ENCODE measurements around the gene MAGI1. TPM values are rescaled to one million over a fixed set of nuclear protein-coding genes. Genes with fewer than 3 reads are reported as not detected.

MAGI1 gene
- total RNA-seq, 1 donor from 2014 or later: 5.0 TPM

GRCh38 chr3:65873869-65874268, 164.8 kb downstream of the MAGI1 start:
- TF ChIP-seq, protein P1, sequence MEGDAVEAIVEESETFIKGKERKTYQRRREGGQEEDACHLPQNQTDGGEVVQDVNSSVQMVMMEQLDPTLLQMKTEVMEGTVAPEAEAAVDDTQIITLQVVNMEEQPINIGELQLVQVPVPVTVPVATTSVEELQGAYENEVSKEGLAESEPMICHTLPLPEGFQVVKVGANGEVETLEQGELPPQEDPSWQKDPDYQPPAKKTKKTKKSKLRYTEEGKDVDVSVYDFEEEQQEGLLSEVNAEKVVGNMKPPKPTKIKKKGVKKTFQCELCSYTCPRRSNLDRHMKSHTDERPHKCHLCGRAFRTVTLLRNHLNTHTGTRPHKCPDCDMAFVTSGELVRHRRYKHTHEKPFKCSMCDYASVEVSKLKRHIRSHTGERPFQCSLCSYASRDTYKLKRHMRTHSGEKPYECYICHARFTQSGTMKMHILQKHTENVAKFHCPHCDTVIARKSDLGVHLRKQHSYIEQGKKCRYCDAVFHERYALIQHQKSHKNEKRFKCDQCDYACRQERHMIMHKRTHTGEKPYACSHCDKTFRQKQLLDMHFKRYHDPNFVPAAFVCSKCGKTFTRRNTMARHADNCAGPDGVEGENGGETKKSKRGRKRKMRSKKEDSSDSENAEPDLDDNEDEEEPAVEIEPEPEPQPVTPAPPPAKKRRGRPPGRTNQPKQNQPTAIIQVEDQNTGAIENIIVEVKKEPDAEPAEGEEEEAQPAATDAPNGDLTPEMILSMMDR (IDR thresholded peaks at IDR 0.05; ENCODE audit: insufficient read depth, low read length, severe bottlenecking): no peak
- DNase-seq (ENCODE audit: low read depth) (no peak), FAIRE-seq (no peak)
- no peak overlapping the region for H3K4me3 ChIP-seq (ENCODE audit: low read depth, low read length)
- H3K27me3 ChIP-seq (ENCODE audit: control insufficient read depth, insufficient read depth, low read length): no peaks in the 10 kb centered on the region
- no peaks in the 10 kb centered on the region for H3K36me3 ChIP-seq (ENCODE audit: control insufficient read depth, insufficient read depth, low read length)

- no peaks in the 10 kb centered on the region for H3K36me3 ChIP-seq (ENCODE audit: control insufficient read depth, insufficient read depth, low read length)
- DNase-seq (ENCODE audit: low read depth) (no peak), FAIRE-seq (no peak)
- H3K4me3 ChIP-seq (ENCODE audit: low read depth, low read length): no peak overlapping the region
- TF ChIP-seq, protein P1 (IDR thresholded peaks at IDR 0.05; ENCODE audit: insufficient read depth, low read length, severe bottlenecking): no peak
- H3K27me3 ChIP-seq (ENCODE audit: control insufficient read depth, insufficient read depth, low read length): no peaks in the 10 kb centered on the region
Observed at GRCh38 chr3:65873028-65873427, 165.7 kb downstream of the MAGI1 start.

GRCh38 chr3:65871305-65872141, 167.2 kb downstream of the MAGI1 start:
- Histone ChIP-seq H3K36me3 (ENCODE audit: control insufficient read depth, insufficient read depth, low read length) (no peaks in the 10 kb centered on the region), H3K4me3 (ENCODE audit: low read depth, low read length) (no peak overlapping the region), H3K27me3 (ENCODE audit: control insufficient read depth, insufficient read depth, low read length) (no peaks in the 10 kb centered on the region)
- FAIRE-seq (no peak), DNase-seq (ENCODE audit: low read depth) (no peak)
- TF ChIP-seq, protein P1 (IDR thresholded peaks at IDR 0.05; ENCODE audit: insufficient read depth, low read length, severe bottlenecking): no peak

DNA sequence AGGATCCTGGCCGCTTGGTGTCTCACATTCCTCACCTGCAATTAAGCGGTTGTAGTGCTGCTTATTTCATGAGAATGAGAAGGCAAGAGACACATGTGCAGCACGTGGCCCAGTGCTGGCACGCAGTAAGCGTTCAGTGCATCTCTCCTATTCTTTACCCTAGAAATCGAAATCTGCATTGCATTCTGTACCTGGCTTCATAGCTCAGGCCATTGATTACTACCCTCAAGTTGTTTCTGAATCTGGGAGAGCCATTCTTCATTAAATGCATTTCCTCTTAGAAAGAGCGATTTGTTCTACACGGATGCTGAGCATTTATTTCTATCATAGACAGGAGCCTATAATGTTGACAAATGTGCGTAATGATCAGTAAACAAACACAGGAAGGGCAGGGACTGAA, 168.9 kb downstream of the MAGI1 start:
- FAIRE-seq: no peak
- TF ChIP-seq, protein P1 (IDR thresholded peaks at IDR 0.05; ENCODE audit: insufficient read depth, low read length, severe bottlenecking): no peak

DNA sequence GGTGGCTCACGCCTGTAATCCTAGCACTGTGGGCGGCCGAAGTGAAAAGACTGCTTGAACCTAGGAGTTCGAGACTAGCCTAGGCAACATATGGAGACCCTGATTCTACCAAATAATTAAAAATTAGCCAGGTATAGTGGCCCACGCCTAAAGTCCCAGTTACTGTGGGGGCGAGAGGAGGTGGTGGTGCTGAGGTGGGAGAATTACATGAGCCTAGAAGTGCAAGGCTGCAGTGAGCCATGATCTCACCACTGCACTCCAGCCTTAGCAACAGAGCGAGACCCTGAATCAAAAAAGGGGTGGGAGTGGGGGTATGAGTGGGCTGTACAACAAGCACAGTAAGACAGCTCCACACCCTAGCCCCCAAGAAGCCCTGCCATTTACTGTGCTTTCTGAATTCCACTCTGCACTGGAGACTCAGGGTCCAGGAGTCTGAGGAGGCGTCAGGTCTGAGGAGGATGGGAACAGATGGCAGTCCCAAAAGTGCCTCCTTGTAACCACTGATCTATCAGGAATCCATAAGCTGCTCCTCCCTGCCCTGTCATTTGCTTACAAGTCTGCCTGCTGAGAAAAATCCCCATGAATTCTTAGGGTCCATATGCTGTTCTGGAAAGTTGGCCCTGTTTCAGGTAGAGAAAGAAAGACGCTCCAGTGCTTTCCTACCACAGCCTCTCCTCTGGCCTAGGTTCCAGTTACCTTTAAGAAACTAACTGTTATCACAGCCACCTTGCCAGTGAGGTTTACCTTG, 171.1 kb downstream of the MAGI1 start:
- Histone ChIP-seq H3K27me3 (ENCODE audit: control insufficient read depth, insufficient read depth, low read length) (no peaks in the 10 kb centered on the region), H3K36me3 (ENCODE audit: control insufficient read depth, insufficient read depth, low read length) (no peaks in the 10 kb centered on the region), H3K4me3 (ENCODE audit: low read depth, low read length) (no peak overlapping the region)
- TF ChIP-seq, protein P1 (IDR thresholded peaks at IDR 0.05; ENCODE audit: insufficient read depth, low read length, severe bottlenecking): no peak
- DNase-seq (ENCODE audit: low read depth) (no peak), FAIRE-seq (no peak)

More for the DNA sequence above, 168.9 kb downstream of the MAGI1 start:
- no peak for DNase-seq (ENCODE audit: low read depth)
- Histone ChIP-seq H3K27me3 (ENCODE audit: control insufficient read depth, insufficient read depth, low read length) (no peaks in the 10 kb centered on the region), H3K4me3 (ENCODE audit: low read depth, low read length) (no peak overlapping the region), H3K36me3 (ENCODE audit: control insufficient read depth, insufficient read depth, low read length) (no peaks in the 10 kb centered on the region)

All from bronchial epithelial cell (primary cell).